HL-60 (cell line): ENCODE data around the gene YJU2.
"Not testable (repeated sequence)": the region's sequence is repeated elsewhere in the genome, so short reads cannot be mapped to it uniquely, and the experiment has no call there.

Experiments
- DNase-seq, 2 experiments: peaks; one replicate each; pipeline ENCODE4 v3.0.0-alpha.2; 2010 to 2020; ENCODE audit warnings: low read depth in 1 of 2, low spot score in 1 of 2
- H3K27ac ChIP-seq: fragments of 250-450 bp; sonication (Bioruptor Pico); replicated peaks from 2 replicates; pipeline ENCODE4 v1.5.1; 2020; ENCODE audit warnings: mild to moderate bottlenecking, moderate library complexity
- H3K27me3 ChIP-seq: fragments of 250-450 bp; sonication (Bioruptor Pico); 2 replicates; pipeline ENCODE4 v1.5.1; 2021; ENCODE audit warnings: mild to moderate bottlenecking, moderate library complexity; ENCODE audit not compliant: insufficient read depth, poor library complexity, severe bottlenecking
- H3K4me3 ChIP-seq: replicated peaks from 2 replicates; pipeline ENCODE4 v1.5.1; 2011; ENCODE audit warnings: mild to moderate bottlenecking, control low read depth, low read length; ENCODE audit not compliant: insufficient read depth
- GABPA ChIP-seq: IDR thresholded peaks from 2 replicates; pipeline ENCODE4 v1.6.1; 2012; ENCODE audit warnings: low read depth
- POLR2AphosphoS5 ChIP-seq: IDR thresholded peaks from 2 replicates; pipeline ENCODE4 v1.6.1; 2012; ENCODE audit warnings: low read depth
- REST ChIP-seq: IDR thresholded peaks from 2 replicates; pipeline ENCODE4 v1.6.1; 2012; ENCODE audit warnings: low read depth; ENCODE audit not compliant: insufficient replicate concordance
- SPI1 ChIP-seq: IDR thresholded peaks from 2 replicates; pipeline ENCODE4 v1.6.1; 2012; ENCODE audit warnings: low read depth, mild to moderate bottlenecking, borderline replicate concordance
- TF ChIP-seq, protein P1 (sequence below): IDR thresholded peaks from one replicate; pipeline ENCODE4 v1.5.1; 2011; ENCODE audit warnings: low read length, control low read depth, inconsistent platforms; ENCODE audit not compliant: insufficient read depth

The YJU2 gene

DNA sequence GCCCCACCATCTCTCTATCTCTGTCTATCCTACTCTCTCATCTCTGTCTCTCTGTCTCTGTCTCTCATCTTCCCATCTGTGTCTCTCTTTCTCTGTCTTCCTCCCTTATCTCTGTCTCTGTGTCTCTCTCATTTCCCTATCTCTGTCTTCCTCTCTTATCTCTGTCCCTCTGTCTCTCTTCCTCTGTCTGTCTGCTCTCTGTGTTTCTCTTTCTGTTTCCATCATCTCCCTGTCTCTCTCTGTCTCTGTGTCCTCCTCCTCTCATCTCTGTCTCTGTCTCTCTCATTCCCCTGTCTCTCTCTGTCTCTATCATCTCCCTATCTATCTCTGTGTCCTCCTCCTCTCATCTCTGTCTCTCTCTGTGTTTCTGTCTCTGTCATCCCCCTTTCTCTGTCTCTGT, 19.1 kb upstream of the YJU2 start:
- H3K27me3 ChIP-seq: peaks cover 9% of the 10 kb centered on the region
- no peak overlapping the region for H3K27ac ChIP-seq
- no peak overlapping the region for H3K4me3 ChIP-seq
- DNase-seq: no peak
- TF ChIP-seq REST: no peak
- TF ChIP-seq, protein P1, sequence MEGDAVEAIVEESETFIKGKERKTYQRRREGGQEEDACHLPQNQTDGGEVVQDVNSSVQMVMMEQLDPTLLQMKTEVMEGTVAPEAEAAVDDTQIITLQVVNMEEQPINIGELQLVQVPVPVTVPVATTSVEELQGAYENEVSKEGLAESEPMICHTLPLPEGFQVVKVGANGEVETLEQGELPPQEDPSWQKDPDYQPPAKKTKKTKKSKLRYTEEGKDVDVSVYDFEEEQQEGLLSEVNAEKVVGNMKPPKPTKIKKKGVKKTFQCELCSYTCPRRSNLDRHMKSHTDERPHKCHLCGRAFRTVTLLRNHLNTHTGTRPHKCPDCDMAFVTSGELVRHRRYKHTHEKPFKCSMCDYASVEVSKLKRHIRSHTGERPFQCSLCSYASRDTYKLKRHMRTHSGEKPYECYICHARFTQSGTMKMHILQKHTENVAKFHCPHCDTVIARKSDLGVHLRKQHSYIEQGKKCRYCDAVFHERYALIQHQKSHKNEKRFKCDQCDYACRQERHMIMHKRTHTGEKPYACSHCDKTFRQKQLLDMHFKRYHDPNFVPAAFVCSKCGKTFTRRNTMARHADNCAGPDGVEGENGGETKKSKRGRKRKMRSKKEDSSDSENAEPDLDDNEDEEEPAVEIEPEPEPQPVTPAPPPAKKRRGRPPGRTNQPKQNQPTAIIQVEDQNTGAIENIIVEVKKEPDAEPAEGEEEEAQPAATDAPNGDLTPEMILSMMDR: no peak
- TF ChIP-seq SPI1: no peak
- TF ChIP-seq GABPA: no peak
- TF ChIP-seq POLR2AphosphoS5: no peak

DNA sequence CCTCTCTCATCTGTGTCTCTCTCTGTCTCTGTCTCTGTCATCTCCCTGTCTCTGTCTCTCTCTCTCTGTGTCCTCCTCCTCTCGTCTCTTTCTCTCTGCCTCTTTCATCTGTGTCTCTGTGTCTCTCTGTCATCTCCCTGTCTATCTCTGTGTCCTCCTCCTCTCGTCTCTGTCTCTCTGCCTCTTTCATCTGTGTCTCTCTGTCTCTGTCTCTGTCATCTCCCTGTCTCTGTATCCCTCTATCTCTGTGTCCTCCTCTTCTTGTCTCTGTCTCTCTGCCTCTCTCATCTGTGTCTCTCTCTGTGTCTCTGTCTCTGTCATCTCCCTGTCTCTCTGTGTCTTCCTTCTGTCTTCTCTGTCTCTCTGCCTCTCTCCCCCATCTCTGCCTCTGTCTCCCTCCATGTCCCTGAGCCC, 18.1 kb upstream of the YJU2 start:
- no peak for DNase-seq
- H3K27ac ChIP-seq: no peak overlapping the region
- TF ChIP-seq REST (no peak), POLR2AphosphoS5 (no peak), SPI1 (no peak), GABPA (no peak)
- TF ChIP-seq, protein P1: no peak
- H3K4me3 ChIP-seq: no peak overlapping the region
- H3K27me3 ChIP-seq: peaks cover 9% of the 10 kb centered on the region

- H3K27ac ChIP-seq: no peak within 1 kb of the TSS
- no peak within 1 kb of the TSS for H3K4me3 ChIP-seq
- peaks cover 9% of the 10 kb centered on the region for H3K27me3 ChIP-seq
- TF ChIP-seq REST (no peak), SPI1 (no peak), POLR2AphosphoS5 (no peak), GABPA (no peak)
- TF ChIP-seq, protein P1: no peak
- DNase-seq: no peak
Measured at GRCh38 chr19:4229179-4229931, 17.5 kb upstream of the YJU2 start, which contains the start of gene EBI3. EBI3 (plus strand) TSS chr19:4229523; CDS start chr19:4229551, 28 bp downstream.

GRCh38 chr19:4230237-4230636, 16.6 kb upstream of the YJU2 start:
- DNase-seq, H3K27ac ChIP-seq, H3K27me3 ChIP-seq, H3K4me3 ChIP-seq: not testable (repeated sequence)

DNA sequence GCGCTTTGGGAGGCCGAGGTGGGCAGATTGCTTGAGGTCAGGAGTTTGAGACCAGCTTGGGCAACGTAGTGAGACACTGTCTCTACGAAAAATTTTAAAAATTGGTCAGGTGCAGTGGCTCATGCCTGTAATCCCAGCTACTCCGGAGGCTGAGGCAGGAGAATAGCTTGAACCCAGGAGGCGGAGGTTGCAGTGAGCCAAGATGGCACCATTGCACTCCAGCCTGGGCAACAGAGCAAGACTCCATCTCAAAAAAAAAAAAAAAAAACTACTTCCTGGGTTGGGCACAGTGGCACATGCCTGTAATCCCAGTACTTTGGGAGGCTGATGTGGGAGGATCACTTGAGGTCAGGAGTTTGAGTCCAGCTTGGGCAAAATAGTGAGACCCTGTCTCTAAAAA, 15.4 kb upstream of the YJU2 start:
- H3K27me3 ChIP-seq, H3K27ac ChIP-seq, DNase-seq, H3K4me3 ChIP-seq: not testable (repeated sequence)

GRCh38 chr19:4232139-4232538, 14.7 kb upstream of the YJU2 start:
- H3K4me3 ChIP-seq, DNase-seq, H3K27me3 ChIP-seq, H3K27ac ChIP-seq: not testable (repeated sequence)
